ENCODE data around the gene C11orf97.

C11orf97 gene

DNA sequence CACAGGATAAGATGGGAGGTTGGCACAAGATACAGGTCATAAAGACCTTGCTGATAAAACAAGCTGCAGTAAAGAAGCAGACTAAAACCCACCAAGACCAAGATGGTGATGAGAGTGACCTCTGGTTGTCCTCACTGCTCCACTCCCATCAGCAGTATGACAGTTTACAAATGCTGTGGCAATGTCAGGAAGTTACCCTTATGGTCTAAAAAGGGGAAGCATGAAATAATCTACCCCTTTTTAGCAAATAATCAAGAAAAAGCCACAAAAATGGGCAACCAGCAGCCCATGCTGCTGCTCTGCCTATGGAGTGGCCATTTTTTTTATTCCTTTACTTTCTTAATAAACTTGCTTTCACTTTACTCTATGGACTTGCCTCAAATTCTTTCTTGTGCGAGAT, 46.2 kb downstream of the C11orf97 start:
- TF ChIP-seq CTCF (IDR thresholded peaks at IDR 0.05; ENCODE audit: low read depth, low read length) = no peak
- no peak overlapping the region for H3K4me3 ChIP-seq (ENCODE audit: low read depth, low read length)

GRCh38 chr11:94558932-94559331, 46.7 kb downstream of the C11orf97 start:
- H3K4me3 ChIP-seq (ENCODE audit: low read depth, low read length) = no peak overlapping the region

GRCh38 chr11:94559361-94559760, 47.1 kb downstream of the C11orf97 start:
- no peak for TF ChIP-seq CTCF (IDR thresholded peaks at IDR 0.05; ENCODE audit: low read depth, low read length)
- no peak overlapping the region for H3K4me3 ChIP-seq (ENCODE audit: low read depth, low read length)

More at GRCh38 chr11:94558932-94559331, 46.7 kb downstream of the C11orf97 start:
- TF ChIP-seq CTCF (IDR thresholded peaks at IDR 0.05; ENCODE audit: low read depth, low read length) = no peak

GRCh38 chr11:94560834-94561233, 48.6 kb downstream of the C11orf97 start:
- no peak for TF ChIP-seq CTCF (IDR thresholded peaks at IDR 0.05; ENCODE audit: low read depth, low read length)
- no peak overlapping the region for H3K4me3 ChIP-seq (ENCODE audit: low read depth, low read length)

DNA sequence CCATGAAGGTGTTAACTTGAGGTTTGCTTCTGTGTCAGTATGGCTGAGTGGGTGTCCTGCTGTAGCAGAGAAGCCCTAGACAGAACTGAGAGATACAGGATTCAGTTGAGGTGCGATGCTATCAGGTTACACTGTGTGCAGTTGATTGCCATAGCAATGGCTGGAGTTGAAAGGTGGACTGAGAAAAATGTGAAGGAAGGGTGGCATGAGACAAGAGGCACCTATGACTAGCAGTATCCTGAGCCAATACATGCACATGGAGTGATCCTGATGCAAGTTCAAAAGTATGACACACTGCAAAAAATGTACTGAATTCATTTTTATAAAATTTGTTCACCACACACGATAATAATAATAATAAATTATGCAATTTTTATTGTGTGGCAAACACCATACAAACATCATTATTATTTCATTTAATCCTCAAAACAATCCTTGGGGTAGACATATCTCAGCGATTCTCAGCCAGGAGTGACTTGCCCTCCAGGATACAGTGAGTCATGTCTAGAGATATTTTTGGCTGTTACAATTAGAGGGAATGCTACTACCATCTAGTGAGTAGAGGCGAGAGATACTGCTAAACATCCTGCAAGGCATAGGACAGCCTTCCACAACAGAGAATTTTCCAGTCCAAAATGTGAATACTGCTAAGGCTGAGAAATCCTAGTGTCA, 51.1 kb downstream of the C11orf97 start:
- no peak overlapping the region for H3K4me3 ChIP-seq (ENCODE audit: low read depth, low read length)
- TF ChIP-seq CTCF (IDR thresholded peaks at IDR 0.05; ENCODE audit: low read depth, low read length) = no peak

DNA sequence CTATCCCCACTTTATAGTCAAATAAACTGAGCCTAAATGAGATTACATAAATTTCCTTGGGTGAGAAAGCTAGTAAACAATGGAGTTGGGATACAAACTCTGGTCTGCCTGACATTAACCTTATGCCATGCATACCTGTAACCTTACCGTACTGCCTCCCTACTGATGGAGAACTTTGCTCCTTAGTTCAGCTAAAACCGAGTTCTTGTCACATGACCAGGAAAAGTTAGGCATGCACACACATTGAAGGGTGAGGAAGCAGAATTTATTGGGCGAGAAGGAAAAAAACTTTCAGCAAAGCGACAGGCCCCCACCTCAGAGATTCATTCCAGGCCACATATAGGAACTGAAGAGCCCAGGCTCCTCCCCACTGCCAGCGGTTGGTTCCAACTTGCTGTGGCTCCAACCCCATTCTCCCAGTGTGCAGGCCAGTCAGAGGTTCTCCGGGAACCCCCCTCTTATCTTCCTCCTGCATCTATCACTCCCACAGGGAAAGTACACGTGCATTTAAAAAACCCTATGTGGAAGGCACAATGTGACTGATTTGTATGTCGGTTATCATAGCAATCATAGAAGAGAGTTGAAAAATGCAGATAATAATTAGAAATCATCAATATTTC, 51.7 kb downstream of the C11orf97 start:
- TF ChIP-seq CTCF (IDR thresholded peaks at IDR 0.05; ENCODE audit: low read depth, low read length) = no peak
- H3K4me3 ChIP-seq (ENCODE audit: low read depth, low read length) = no peak overlapping the region

DNA sequence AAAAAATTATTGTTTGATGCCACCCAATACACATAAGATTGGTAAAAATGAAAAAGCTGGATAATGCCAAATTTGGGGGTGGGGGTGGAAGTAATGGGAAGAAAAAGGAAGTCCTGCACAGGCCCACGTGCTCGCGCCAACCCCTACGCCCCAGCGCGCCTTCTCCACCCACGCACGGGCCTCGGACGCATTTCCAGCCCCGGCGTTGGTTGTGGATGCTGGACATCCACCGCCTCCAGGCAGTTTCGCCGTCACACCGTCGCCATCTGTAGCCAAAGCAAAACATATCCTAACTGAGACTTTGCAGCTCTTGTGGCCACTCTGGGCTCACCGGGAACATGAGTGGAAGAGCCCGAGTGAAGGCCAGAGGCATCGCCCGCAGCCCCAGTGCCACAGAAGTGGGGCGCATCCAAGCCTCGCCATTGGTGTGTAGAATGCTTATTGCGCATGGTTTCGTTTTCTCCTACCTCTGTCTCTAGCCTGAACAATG, 55.0 kb downstream of the C11orf97 start, which contains the start of gene PIWIL4:
Gene PIWIL4, plus strand, starts transcription at position 188 of the 490 bp plus-strand sequence. Its CDS starts 151 bp downstream, at position 339.
- no peak for TF ChIP-seq CTCF (IDR thresholded peaks at IDR 0.05; ENCODE audit: low read depth, low read length)
- no peak within 1 kb of the TSS for H3K4me3 ChIP-seq (ENCODE audit: low read depth, low read length)

Data from WI38 (cell line).